Small intestine (tissue), 7 donors: ENCODE results near the gene ARHGAP42. TPM values are rescaled to one million over a fixed set of nuclear protein-coding genes. Genes with fewer than 3 reads are reported as not detected.
A peak's percentile ranks its signal among the peaks of the same experiment; 100 is the strongest.

Source experiments
- DNase-seq, 2 donors: peaks; one replicate each; pipeline versions ENCODE4 v3.0.0 to v3.0.0-alpha.2; 2013
- FAIRE-seq: peaks from 2 replicates; lab custom pipeline; 2012; peaks lifted over from hg19 to GRCh38; lab: Jason Lieb, UNC
- H3K27ac ChIP-seq, 3 donors: one replicate each; pipeline ENCODE4 v1.5.1; 2013; ENCODE audit warnings: low read length in 2 of 3, mild to moderate bottlenecking in 2 of 3, control low read depth in 1 of 3, inconsistent platforms in 1 of 3, low read depth in 1 of 3, moderate library complexity in 1 of 3
- H3K27me3 ChIP-seq, 3 donors: one replicate each; pipeline ENCODE4 v1.6.1; 2013; ENCODE audit warnings: low read length in 3 of 3, inconsistent platforms in 1 of 3; ENCODE audit not compliant: control insufficient read depth in 3 of 3, insufficient read depth in 3 of 3
- H3K36me3 ChIP-seq, 3 donors: one replicate each; pipeline ENCODE4 v1.6.1; 2013; ENCODE audit warnings: low read length in 3 of 3, inconsistent platforms in 1 of 3, low read depth in 1 of 3, mild to moderate bottlenecking in 1 of 3, moderate library complexity in 1 of 3; ENCODE audit not compliant: control insufficient read depth in 3 of 3, insufficient read depth in 2 of 3
- H3K4me1 ChIP-seq, 3 donors: one replicate each; pipeline ENCODE4 v1.6.1; 2013; ENCODE audit warnings: low read length in 2 of 3, inconsistent platforms in 1 of 3, low read depth in 1 of 3, mild to moderate bottlenecking in 1 of 3, moderate library complexity in 1 of 3; ENCODE audit not compliant: control insufficient read depth in 3 of 3, insufficient read depth in 2 of 3
- H3K4me3 ChIP-seq, 3 donors: one replicate each; pipeline ENCODE4 v1.5.1; 2013; ENCODE audit warnings: low read length in 3 of 3, control low read depth in 1 of 3, inconsistent platforms in 1 of 3, low read depth in 1 of 3, mild to moderate bottlenecking in 1 of 3, moderate library complexity in 1 of 3
- H3K9me3 ChIP-seq, 2 donors: one replicate each; pipeline ENCODE4 v1.6.1; 2013; ENCODE audit warnings: low read depth in 1 of 2, low read length in 1 of 2; ENCODE audit not compliant: control insufficient read depth in 2 of 2, insufficient read depth in 1 of 2
- WGBS, 3 donors: extraction: QIAGEN DNeasy Blood & Tissue Kit; methylation state at CpG; one replicate each; pipeline ENCODE4 v1.1.7; 2013; 5-methylcytosine and 5-hydroxymethylcytosine counted together
- polyA plus RNA-seq, 4 donors: library from polyadenylated mRNA; stranded (reverse) in 3 of 4; unstranded in 1 of 4; fragments of 200-250 nt in 3 of 4; fragments of 120-200 nt in 1 of 4; gene quantifications; one replicate each; pipeline versions ENCODE4 v1.2.1 to v1.2.3, GENCODE V29; 2013
- donor health status: healthy with polysubstance abuse.
- donor health status: control.
- donor health status: control.
- donor health status: Bipolar disorder and iron deficiency.
- donor health status: healthy.

The ARHGAP42 gene
- polyA plus RNA-seq, 4 donors = 4.3 to 17.0 (median 14.9) TPM

DNA sequence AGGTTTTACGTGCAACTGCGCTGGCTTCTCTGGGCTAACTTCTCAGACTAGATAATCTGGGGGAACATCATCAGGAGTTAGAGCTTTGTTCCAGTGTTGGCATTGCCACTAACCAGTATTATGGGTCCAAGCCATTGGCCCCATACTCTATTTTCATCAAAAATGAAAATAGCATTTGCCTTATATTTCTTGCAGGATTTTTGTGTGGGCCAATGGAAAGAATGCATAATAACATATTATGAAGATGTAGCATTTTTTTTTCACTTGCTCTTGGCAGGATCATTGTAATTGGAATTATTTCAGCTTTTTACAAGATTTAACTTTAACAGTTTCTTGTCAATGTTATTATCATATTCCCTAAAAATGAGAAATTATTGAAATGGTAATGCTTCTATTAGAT, 16.1 kb downstream of the ARHGAP42 start:
- 97 to 98% (median 98%) methylated on average over 2 of the region's 2 CpGs for WGBS, 3 donors
- Histone ChIP-seq H3K36me3 (peaks cover 0 to 3% (median 0%) of the 10 kb centered on the region in 3 donors), H3K4me1 (no peaks in the 10 kb centered on the region), H3K27ac (no peak overlapping the region), H3K4me3 (no peak overlapping the region), H3K9me3 (no peaks in the 10 kb centered on the region), H3K27me3 (no peaks in the 10 kb centered on the region)
- FAIRE-seq (no peak), DNase-seq (no peak)

DNA sequence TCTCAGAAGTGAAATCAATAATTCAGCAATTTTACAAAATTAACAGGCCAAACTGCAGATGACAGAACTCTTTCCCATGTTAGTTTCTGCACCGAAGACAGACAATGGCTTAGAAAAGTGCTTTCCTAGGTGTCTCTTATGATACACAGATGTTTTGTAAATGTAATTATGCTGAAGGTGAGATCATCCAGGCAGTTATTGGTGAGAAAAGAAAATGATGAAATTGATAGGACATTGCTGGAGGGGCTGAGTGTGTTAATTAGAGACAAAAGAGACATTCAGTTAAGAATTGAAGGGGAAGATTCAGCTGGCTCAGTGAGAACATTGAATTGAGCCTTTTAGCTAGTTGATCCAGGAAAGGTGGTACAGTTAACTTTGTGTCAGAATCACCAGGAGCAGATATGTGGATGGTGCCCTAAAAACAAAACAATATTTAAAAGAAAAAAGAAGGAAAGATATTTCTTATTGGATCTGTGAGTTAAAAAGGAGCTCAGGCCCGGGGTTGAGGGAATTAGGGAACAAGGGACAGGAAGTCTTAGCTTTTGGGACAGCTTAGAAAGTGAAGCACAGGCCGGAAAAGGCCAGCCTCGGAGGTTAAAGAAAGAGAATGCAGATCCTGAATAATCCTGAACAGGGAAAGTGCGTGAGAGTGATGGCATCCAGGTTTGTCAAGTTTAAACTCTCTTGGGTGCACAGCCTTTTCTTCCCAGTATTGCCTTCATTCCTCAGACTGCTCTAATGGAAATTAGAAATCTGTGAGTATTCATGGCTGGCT, 16.9 kb downstream of the ARHGAP42 start:
- H3K4me1 ChIP-seq = no peaks in the 10 kb centered on the region
- FAIRE-seq (no peak), DNase-seq (no peak)
- H3K36me3 ChIP-seq = no peaks in the 10 kb centered on the region
- H3K27ac ChIP-seq = no peak overlapping the region
- WGBS, 3 donors = 77 to 86% (median 81%) methylated on average over 5 of the region's 5 CpGs
- H3K9me3 ChIP-seq = no peaks in the 10 kb centered on the region
- no peak overlapping the region for H3K4me3 ChIP-seq
- no peaks in the 10 kb centered on the region for H3K27me3 ChIP-seq

DNA sequence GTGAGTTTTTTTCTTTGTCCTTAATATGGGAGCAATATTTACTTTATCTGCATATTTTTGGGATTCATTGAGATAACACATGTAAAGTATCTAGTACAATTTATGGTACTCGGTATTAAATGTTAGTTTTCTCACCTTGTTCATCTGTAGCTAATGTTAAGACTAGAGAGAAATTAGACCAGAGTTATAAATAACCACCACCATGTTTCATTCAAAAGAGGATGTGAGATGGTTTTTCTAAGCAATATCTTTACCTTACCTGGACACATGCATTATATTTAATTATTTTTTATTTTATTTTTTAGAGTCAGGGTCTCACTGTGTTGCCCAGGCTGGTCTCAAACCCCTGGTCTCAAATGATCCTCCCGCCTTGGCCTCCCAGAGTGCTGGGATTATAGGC, 18.4 kb downstream of the ARHGAP42 start:
- WGBS, 3 donors = 89 to 94% (median 91%) methylated on average over 2 of the region's 2 CpGs
- FAIRE-seq (no peak), DNase-seq (no peak)
- no peaks in the 10 kb centered on the region for H3K36me3 ChIP-seq
- H3K4me3 ChIP-seq = no peak overlapping the region
- no peaks in the 10 kb centered on the region for H3K4me1 ChIP-seq
- no peaks in the 10 kb centered on the region for H3K9me3 ChIP-seq
- no peaks in the 10 kb centered on the region for H3K27me3 ChIP-seq
- no peak overlapping the region for H3K27ac ChIP-seq

DNA sequence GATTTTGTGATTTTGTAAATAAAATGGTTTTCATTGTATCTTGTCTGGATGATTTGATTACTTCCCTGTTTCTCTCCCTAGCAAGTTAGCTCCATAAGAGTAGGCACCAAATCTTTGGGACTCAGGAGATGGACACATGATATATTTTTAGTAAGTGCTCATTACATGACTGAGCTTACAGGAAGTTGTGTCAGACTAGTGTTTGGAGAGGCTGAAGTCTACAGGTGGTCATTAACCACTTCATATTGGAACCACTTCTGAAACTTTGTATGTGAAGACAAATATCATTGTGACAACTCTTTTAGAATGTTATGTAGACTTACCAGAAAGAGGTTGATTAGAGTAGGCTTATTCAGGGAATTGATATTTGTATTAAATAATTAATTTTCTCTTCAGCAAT, 19.1 kb downstream of the ARHGAP42 start:
- H3K36me3 ChIP-seq = no peaks in the 10 kb centered on the region
- no peaks in the 10 kb centered on the region for H3K27me3 ChIP-seq
- DNase-seq = no peak
- no peak overlapping the region for H3K4me3 ChIP-seq
- H3K4me1 ChIP-seq = no peaks in the 10 kb centered on the region
- no peak overlapping the region for H3K27ac ChIP-seq
- no peak for FAIRE-seq
- H3K9me3 ChIP-seq = no peaks in the 10 kb centered on the region

DNA sequence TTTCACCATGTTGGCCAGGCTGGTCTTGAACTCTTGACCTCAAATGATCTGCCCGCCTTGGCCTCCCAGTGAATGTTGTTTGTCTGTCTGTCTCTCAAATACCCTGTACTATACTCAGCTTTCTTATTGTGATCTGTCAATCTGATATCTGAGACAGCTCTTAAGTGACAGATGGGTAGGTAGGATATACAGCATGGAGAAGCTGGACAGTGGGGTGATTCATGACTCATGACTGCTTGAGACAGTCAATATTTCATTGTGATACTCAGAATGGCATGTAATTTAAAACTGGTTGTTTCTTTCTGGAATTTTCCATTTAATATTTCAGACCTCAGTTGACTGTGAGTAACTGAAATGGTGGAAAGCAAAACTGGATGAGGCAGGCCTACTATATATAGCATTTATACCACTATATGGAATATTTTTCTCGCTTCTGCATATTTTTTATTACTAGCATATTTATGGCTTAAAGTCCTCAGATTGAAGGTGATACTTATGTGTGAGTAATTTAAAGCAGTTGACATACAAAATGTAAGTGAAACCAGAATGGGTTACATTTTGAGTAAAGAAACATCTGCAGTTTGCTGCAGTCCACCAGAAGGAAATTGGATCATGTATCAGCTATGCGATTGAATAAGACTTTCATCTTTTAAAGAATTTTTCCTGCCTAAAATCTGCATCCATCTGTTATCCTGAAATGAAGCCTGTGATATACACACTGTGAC, 22.3 kb downstream of the ARHGAP42 start:
- H3K36me3 ChIP-seq = no peaks in the 10 kb centered on the region
- H3K27ac ChIP-seq = no peak overlapping the region
- WGBS, 3 donors = 76 to 88% (median 81%) methylated on average over 3 of the region's 3 CpGs
- FAIRE-seq (no peak), DNase-seq (no peak)
- no peaks in the 10 kb centered on the region for H3K4me1 ChIP-seq
- H3K4me3 ChIP-seq = no peak overlapping the region
- no peaks in the 10 kb centered on the region for H3K9me3 ChIP-seq
- no peaks in the 10 kb centered on the region for H3K27me3 ChIP-seq

DNA sequence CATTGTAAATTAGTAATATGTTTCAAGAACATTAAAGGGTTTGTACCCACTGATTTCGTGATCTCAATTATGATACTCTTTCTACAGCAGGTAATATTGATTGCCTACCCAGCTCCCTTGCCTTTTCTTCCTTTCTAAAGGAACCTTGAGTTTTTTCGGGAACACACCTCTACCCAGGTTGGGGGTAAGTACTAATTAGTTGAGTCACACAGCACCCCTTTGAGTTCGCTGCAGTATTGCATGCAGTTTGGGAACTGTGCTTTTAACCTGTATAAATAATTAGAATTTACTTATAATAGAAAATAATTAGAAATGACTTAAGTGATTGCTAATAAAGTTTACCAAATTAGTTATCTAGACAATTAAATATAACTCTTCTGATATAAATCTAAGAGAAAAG, 24.9 kb downstream of the ARHGAP42 start:
- Histone ChIP-seq H3K9me3 (no peaks in the 10 kb centered on the region), H3K36me3 (peaks cover 0 to 2% (median 0%) of the 10 kb centered on the region in 3 donors), H3K27ac (no peak overlapping the region), H3K4me3 (no peak overlapping the region), H3K27me3 (no peaks in the 10 kb centered on the region), H3K4me1 (peaks cover 0 to 2% (median 0%) of the 10 kb centered on the region in 3 donors)
- FAIRE-seq (no peak), DNase-seq (no peak)
- 74 to 86% (median 74%) methylated on average over 3 of the region's 3 CpGs for WGBS, 3 donors

DNA sequence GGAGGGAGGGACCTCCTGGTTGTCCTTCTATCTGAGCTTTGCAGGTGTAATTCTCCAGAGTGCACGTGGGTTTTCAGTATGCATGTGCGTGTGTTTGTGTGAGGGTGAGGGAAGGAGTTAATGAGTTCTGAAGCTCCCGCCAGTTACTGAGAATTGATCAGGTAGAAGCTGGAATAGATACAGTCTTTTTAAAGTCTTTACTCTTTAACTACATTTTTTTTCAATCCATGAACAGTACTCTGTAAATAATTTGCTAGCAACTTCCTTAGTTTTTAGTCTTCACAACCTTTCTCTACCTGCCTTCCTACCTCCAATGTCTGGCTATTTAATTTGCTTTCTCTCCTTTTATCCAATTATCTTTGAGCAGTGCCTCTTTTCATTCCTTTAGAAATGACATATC, 25.5 kb downstream of the ARHGAP42 start:
- 22 to 65% (median 42%) methylated on average over 3 of the region's 3 CpGs for WGBS, 3 donors
- peak overlapping the region in 1 of 3 donors; percentile 51 for H3K27ac ChIP-seq
- H3K9me3 ChIP-seq = no peaks in the 10 kb centered on the region
- peaks cover 0 to 2% (median 0%) of the 10 kb centered on the region in 3 donors for H3K36me3 ChIP-seq
- no peak overlapping the region for H3K4me3 ChIP-seq
- peak in 1 of 2 donors; percentile 51 for DNase-seq
- no peaks in the 10 kb centered on the region for H3K27me3 ChIP-seq
- peaks cover 0 to 2% (median 0%) of the 10 kb centered on the region in 3 donors for H3K4me1 ChIP-seq
- FAIRE-seq = no peak

DNA sequence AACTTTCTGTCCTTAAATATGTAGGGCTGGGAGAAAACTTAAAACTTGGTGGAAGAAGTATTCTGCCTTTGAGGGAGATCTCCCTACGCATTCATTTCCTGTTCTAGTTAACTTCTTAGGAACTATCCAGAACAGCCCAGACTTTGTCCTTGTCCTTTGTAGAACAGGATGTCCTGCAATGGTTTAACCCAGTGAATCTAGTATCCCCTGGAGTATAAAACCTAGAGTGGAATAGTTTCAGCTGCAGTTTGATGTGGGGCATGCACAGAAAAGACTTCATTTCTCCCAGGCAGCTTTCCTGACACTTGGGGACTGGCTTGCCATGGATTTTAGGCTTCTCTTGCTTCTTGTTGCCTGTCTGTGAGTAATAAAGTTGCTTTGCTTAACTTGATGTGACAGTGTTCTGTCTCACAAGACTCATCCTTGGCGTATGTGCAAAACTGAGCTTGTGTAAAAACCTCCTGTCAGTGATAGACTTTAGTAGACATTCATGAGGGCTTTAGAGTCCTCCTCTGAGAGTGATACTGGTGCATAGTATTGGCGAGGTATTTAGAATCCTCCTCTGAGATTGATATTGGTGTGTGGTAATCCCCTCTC, 28.2 kb downstream of the ARHGAP42 start:
- no peaks in the 10 kb centered on the region for H3K9me3 ChIP-seq
- no peak overlapping the region for H3K4me3 ChIP-seq
- H3K4me1 ChIP-seq = peaks cover 0 to 7% (median 3%) of the 10 kb centered on the region in 3 donors
- H3K36me3 ChIP-seq = peaks cover 0 to 2% (median 0%) of the 10 kb centered on the region in 3 donors
- WGBS, 3 donors = 89 to 94% (median 91%) methylated on average over 3 of the region's 3 CpGs
- peak overlapping the region in 1 of 3 donors; percentile 12 for H3K27ac ChIP-seq
- FAIRE-seq = no peak
- no peaks in the 10 kb centered on the region for H3K27me3 ChIP-seq
- peak in 1 of 2 donors; percentile 48 for DNase-seq
